ENCODE results near the gene EPS8.

The EPS8 gene

GRCh38 chr12:15808250-15808649, 19.1 kb upstream of the EPS8 start:
- no peaks in the 10 kb centered on the region for H3F3A ChIP-seq (ENCODE audit: low read depth)
- H3K4me3 ChIP-seq (ENCODE audit: low read length, poor library complexity, severe bottlenecking) = no peak overlapping the region
- H3K4me2 ChIP-seq (ENCODE audit: low read depth, low read length, poor library complexity, severe bottlenecking) = no peak overlapping the region
- no peaks in the 10 kb centered on the region for H3K79me2 ChIP-seq (ENCODE audit: insufficient read depth, low read length)
- H3K9me3 ChIP-seq (ENCODE audit: insufficient read depth, low read depth, low read length) = no peaks in the 10 kb centered on the region
- TF ChIP-seq EZH2phosphoT487 (IDR thresholded peaks at IDR 0.05; ENCODE audit: borderline replicate concordance) (no peak), CTCF (conservative IDR thresholded peaks at IDR 0.05; ENCODE audit: low read length) (no peak)
- no peak overlapping the region for H2AFZ ChIP-seq (ENCODE audit: low read length)
- H3K4me1 ChIP-seq (ENCODE audit: insufficient read depth, low read length, poor library complexity, severe bottlenecking) = no peaks in the 10 kb centered on the region
- no peaks in the 10 kb centered on the region for H3K36me3 ChIP-seq (ENCODE audit: insufficient read depth, low read length)
- no peaks in the 10 kb centered on the region for H4K20me1 ChIP-seq (ENCODE audit: insufficient read depth, low read length, poor library complexity, severe bottlenecking)
- H3K27me3 ChIP-seq (ENCODE audit: insufficient read depth, low read length, poor library complexity, severe bottlenecking) = no peaks in the 10 kb centered on the region
- H3K9ac ChIP-seq (ENCODE audit: low read depth, low read length, poor library complexity, severe bottlenecking) = no peak overlapping the region
- H3K9me2 ChIP-seq (replicated peaks; ENCODE audit: low read depth, low read length) = no peaks in the 10 kb centered on the region

- H3K4me3 ChIP-seq (ENCODE audit: low read length, poor library complexity, severe bottlenecking) = no peak overlapping the region
- no peak overlapping the region for H3K9ac ChIP-seq (ENCODE audit: low read depth, low read length, poor library complexity, severe bottlenecking)
- no peaks in the 10 kb centered on the region for H3K79me2 ChIP-seq (ENCODE audit: insufficient read depth, low read length)
- TF ChIP-seq CTCF (conservative IDR thresholded peaks at IDR 0.05; ENCODE audit: low read length) (no peak), EZH2phosphoT487 (IDR thresholded peaks at IDR 0.05; ENCODE audit: borderline replicate concordance) (no peak)
- H3K4me1 ChIP-seq (ENCODE audit: insufficient read depth, low read length, poor library complexity, severe bottlenecking) = no peaks in the 10 kb centered on the region
- H3K9me2 ChIP-seq (replicated peaks; ENCODE audit: low read depth, low read length) = no peaks in the 10 kb centered on the region
- H3K9me3 ChIP-seq (ENCODE audit: insufficient read depth, low read depth, low read length) = no peaks in the 10 kb centered on the region
- no peaks in the 10 kb centered on the region for H3K27me3 ChIP-seq (ENCODE audit: insufficient read depth, low read length, poor library complexity, severe bottlenecking)
- H2AFZ ChIP-seq (ENCODE audit: low read length) = no peak overlapping the region
- H3K36me3 ChIP-seq (ENCODE audit: insufficient read depth, low read length) = no peaks in the 10 kb centered on the region
- no peak overlapping the region for H3K4me2 ChIP-seq (ENCODE audit: low read depth, low read length, poor library complexity, severe bottlenecking)
- H3F3A ChIP-seq (ENCODE audit: low read depth) = no peaks in the 10 kb centered on the region
- no peaks in the 10 kb centered on the region for H4K20me1 ChIP-seq (ENCODE audit: insufficient read depth, low read length, poor library complexity, severe bottlenecking)
Observed at GRCh38 chr12:15806826-15807225, 17.6 kb upstream of the EPS8 start.

GRCh38 chr12:15801770-15802744, 12.9 kb upstream of the EPS8 start:
- TF ChIP-seq EZH2phosphoT487 (IDR thresholded peaks at IDR 0.05; ENCODE audit: borderline replicate concordance) (no peak), CTCF (conservative IDR thresholded peaks at IDR 0.05; ENCODE audit: low read length) (no peak)
- Histone ChIP-seq H3K4me1 (ENCODE audit: insufficient read depth, low read length, poor library complexity, severe bottlenecking) (no peaks in the 10 kb centered on the region), H2AFZ (ENCODE audit: low read length) (no peak overlapping the region), H4K20me1 (ENCODE audit: insufficient read depth, low read length, poor library complexity, severe bottlenecking) (no peaks in the 10 kb centered on the region), H3K9me3 (ENCODE audit: insufficient read depth, low read depth, low read length) (no peaks in the 10 kb centered on the region), H3K9me2 (replicated peaks; ENCODE audit: low read depth, low read length) (no peaks in the 10 kb centered on the region), H3F3A (ENCODE audit: low read depth) (no peaks in the 10 kb centered on the region), H3K79me2 (ENCODE audit: insufficient read depth, low read length) (no peaks in the 10 kb centered on the region), H3K27me3 (ENCODE audit: insufficient read depth, low read length, poor library complexity, severe bottlenecking) (no peaks in the 10 kb centered on the region), H3K4me3 (ENCODE audit: low read length, poor library complexity, severe bottlenecking) (no peak overlapping the region), H3K36me3 (ENCODE audit: insufficient read depth, low read length) (no peaks in the 10 kb centered on the region), H3K4me2 (ENCODE audit: low read depth, low read length, poor library complexity, severe bottlenecking) (no peak overlapping the region), H3K9ac (ENCODE audit: low read depth, low read length, poor library complexity, severe bottlenecking) (no peak overlapping the region)
